Measurements from ENCODE around the gene NME5.
"Not testable (repeated sequence)": the region's sequence is repeated elsewhere in the genome, so short reads cannot be mapped to it uniquely, and the experiment has no call there.

NME5 gene

GRCh38 chr5:138078006-138078643, 61.1 kb downstream of the NME5 start:
- no peak for DNase-seq
- TF ChIP-seq GATA1 (IDR thresholded peaks at IDR 0.05; ENCODE audit: low read depth, low read length): no peak
- no peak for TF ChIP-seq POLR2A (IDR thresholded peaks at IDR 0.05; ENCODE audit: low read length)

DNA sequence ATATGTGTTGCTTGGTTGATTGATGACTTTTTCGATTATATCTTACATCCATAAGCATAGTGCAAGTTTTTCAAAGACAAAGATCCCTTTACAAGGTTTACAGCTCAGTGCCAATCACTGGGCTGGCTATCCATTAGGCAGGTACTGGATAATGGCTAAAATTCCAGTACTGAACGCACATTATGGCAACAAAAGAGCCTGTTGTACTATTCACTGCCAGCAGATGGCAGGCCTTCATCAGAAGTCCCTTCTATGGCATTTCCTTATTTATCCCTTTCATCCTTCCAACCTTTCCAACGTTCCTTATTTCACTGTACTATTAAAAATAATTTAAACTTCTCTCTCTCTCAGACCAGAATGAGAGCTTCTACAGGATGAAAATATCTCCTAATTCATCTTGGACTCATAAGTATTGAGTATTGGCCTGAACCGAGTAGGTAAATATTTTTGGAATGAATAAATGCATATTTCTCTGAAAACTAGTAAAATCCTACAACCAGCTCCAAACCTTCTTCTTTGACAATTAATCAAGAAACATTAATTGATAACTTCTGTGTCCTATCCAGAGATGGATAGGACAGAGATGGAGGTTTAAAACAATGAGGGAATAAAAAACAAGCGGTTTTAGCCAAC, 62.0 kb downstream of the NME5 start:
- TF ChIP-seq GATA1 (IDR thresholded peaks at IDR 0.05; ENCODE audit: low read depth, low read length): no peak
- no peak for TF ChIP-seq POLR2A (IDR thresholded peaks at IDR 0.05; ENCODE audit: low read length)
- DNase-seq: peak; percentile 56 to 70

- not testable (repeated sequence) for DNase-seq
Observed at GRCh38 chr5:138070026-138070425, 69.2 kb downstream of the NME5 start.

DNA sequence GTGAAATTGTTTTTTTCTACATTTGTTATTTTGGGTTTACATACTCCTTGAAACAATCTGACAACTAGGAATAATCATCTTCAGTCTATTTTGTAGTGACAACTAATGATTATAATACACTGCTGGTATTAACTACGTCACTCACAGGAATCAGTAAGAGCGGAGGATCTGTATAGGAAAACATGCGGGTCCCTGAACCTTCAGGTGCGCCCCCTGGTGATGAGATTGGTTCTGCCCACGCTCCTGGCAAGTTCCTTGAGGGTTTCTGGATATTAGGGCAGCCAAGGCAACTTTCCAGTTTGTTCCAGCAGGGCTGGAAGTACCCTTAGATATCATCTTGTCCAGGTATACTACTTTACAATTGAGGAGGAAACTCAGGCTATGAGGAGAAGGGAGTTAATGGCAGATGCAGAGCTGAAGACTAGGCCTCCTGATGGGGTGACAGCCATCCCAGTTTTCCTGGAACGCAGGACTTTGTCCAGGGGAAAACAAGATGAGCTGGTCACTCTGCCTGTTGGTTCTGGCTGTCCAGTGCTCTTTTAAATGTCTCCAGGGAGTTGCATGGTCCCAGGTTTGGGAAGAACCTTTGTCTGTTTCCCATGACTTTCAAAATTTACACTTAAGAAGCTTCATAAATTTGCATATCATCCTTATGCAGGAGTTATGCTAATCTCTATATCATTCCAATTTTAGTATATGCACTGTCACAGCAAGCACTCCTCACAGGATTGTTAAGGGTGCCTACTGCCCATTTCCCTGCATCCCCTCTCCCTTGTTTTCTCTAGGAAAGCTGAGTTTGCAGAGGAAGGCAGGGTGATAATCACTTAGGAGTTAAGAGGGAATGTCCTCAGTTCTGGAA, 70.3 kb downstream of the NME5 start:
- TF ChIP-seq GATA1 (IDR thresholded peaks at IDR 0.05; ENCODE audit: low read depth, low read length): no peak
- no peak for TF ChIP-seq POLR2A (IDR thresholded peaks at IDR 0.05; ENCODE audit: low read length)
- DNase-seq: peak; percentile 77 to 87

DNA sequence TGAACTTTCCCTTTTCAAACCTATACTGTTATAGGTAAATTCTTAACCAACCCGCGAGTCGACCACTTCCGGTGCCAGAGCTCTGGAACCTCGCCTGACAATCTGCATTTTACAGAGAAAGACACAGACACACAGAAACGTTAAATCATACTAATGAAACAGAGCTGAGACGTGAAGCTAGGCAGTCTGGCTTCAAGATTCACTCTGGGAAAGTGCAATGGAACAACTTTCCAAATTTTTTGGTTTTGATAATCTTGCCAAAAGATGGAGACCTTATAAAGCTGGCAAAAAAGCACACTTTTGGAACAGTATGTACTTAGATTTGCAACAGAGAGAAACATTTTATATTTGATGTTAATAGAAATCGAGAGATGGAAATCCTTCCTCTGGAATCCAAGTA, 71.3 kb downstream of the NME5 start:
- no peak for DNase-seq
- TF ChIP-seq GATA1 (IDR thresholded peaks at IDR 0.05; ENCODE audit: low read depth, low read length): no peak
- TF ChIP-seq POLR2A (IDR thresholded peaks at IDR 0.05; ENCODE audit: low read length): no peak

Measured in erythroblast (primary cell).